AG10803 (cell line): ENCODE results near the gene XKR3.
"Not testable (repeated sequence)": the region's sequence is repeated elsewhere in the genome, so short reads cannot be mapped to it uniquely, and the experiment has no call there.

Experiments
- DNase-seq: peaks from one replicate; pipeline ENCODE4 v3.0.0; 2010; ENCODE audit warnings: low read depth
- H3K4me3 ChIP-seq: 2 replicates; pipeline ENCODE4 v1.5.1; 2011; ENCODE audit warnings: mild to moderate bottlenecking, low read length, control low read depth
- CTCF ChIP-seq: conservative IDR thresholded peaks from 2 replicates; pipeline ENCODE4 v1.5.1; 2011; ENCODE audit warnings: mild to moderate bottlenecking, low read length, control low read depth, inconsistent platforms

XKR3 gene

GRCh38 chr22:16776080-16776479, 49.1 kb downstream of the XKR3 start:
- H3K4me3 ChIP-seq = no peak overlapping the region
- no peak for TF ChIP-seq CTCF
- no peak for DNase-seq

- no peak overlapping the region for H3K4me3 ChIP-seq
- TF ChIP-seq CTCF = no peak
- DNase-seq = no peak
Measured at GRCh38 chr22:16774911-16775500, 50.2 kb downstream of the XKR3 start.

GRCh38 chr22:16771569-16771968, 53.6 kb downstream of the XKR3 start:
- H3K4me3 ChIP-seq, DNase-seq: not testable (repeated sequence)

GRCh38 chr22:16767927-16768326, 57.3 kb downstream of the XKR3 start:
- not testable (repeated sequence) for DNase-seq

GRCh38 chr22:16762224-16762623, 63.0 kb downstream of the XKR3 start:
- H3K4me3 ChIP-seq = not testable (repeated sequence)

More at GRCh38 chr22:16767927-16768326, 57.3 kb downstream of the XKR3 start:
- not testable (repeated sequence) for H3K4me3 ChIP-seq

GRCh38 chr22:16760416-16760815, 64.8 kb downstream of the XKR3 start:
- H3K4me3 ChIP-seq, DNase-seq: not testable (repeated sequence)

More at GRCh38 chr22:16762224-16762623, 63.0 kb downstream of the XKR3 start:
- not testable (repeated sequence) for DNase-seq

GRCh38 chr22:16749282-16749681, 75.9 kb downstream of the XKR3 start:
- not testable (repeated sequence) for DNase-seq, H3K4me3 ChIP-seq

GRCh38 chr22:16748160-16748929, 76.9 kb downstream of the XKR3 start:
- H3K4me3 ChIP-seq, DNase-seq: not testable (repeated sequence)

GRCh38 chr22:16747266-16748159, 77.7 kb downstream of the XKR3 start:
- H3K4me3 ChIP-seq, DNase-seq: not testable (repeated sequence)

GRCh38 chr22:16734271-16734670, 90.9 kb downstream of the XKR3 start:
- not testable (repeated sequence) for DNase-seq, H3K4me3 ChIP-seq
